Neural cell (in vitro differentiated cells): ENCODE data around the gene SRSF12. TPM values are rescaled to one million over a fixed set of nuclear protein-coding genes. Genes with fewer than 3 reads are reported as not detected.

ENCODE experiments used
- H2AFZ ChIP-seq: fragments of 200-600, 300-800 bp; sonication (generic), shearing (Covaris generic); 2 replicates; pipeline ENCODE4 v1.6.0; 2014; ENCODE audit warnings: low read depth, mild to moderate bottlenecking, antibody characterized with exemption, low read length, moderate library complexity
- H3F3A ChIP-seq: fragments of 200-600 bp; shearing (Covaris generic); 2 replicates; pipeline ENCODE4 v1.6.1; 2016; ENCODE audit warnings: mild to moderate bottlenecking, moderate library complexity, mixed read lengths, antibody characterized with exemption, low read length; ENCODE audit not compliant: insufficient read depth, poor library complexity, severe bottlenecking
- H3K27ac ChIP-seq: fragments of 200-600, 300-800 bp; sonication (generic), shearing (Covaris generic); 2 replicates; pipeline ENCODE4 v1.5.1; 2014; ENCODE audit warnings: mild to moderate bottlenecking, low read length, moderate library complexity
- H3K27me3 ChIP-seq: fragments of 300-800, 200-600 bp; sonication (generic), shearing (Covaris generic); 2 replicates; pipeline ENCODE4 v1.6.0; 2014; ENCODE audit warnings: mild to moderate bottlenecking, low read depth, low read length, moderate library complexity; ENCODE audit not compliant: insufficient read depth
- H3K36me3 ChIP-seq: fragments of 300-800, 200-600 bp; sonication (generic), shearing (Covaris generic); 2 replicates; pipeline ENCODE4 v1.5.1; 2014; ENCODE audit warnings: mild to moderate bottlenecking, antibody characterized with exemption, low read length, moderate library complexity; ENCODE audit not compliant: insufficient read depth
- H3K4me2 ChIP-seq: fragments of 300-800, 200-600 bp; sonication (generic), shearing (Covaris generic); 2 replicates; pipeline ENCODE4 v1.6.0; 2014; ENCODE audit warnings: mild to moderate bottlenecking, low read length
- H3K4me3 ChIP-seq: fragments of 300-800, 200-600 bp; sonication (generic), shearing (Covaris generic); 2 replicates; pipeline ENCODE4 v1.5.1; 2014; ENCODE audit warnings: mild to moderate bottlenecking, low read length, moderate library complexity
- H3K79me2 ChIP-seq: fragments of 200-600 bp; shearing (Covaris generic); replicated peaks from 2 replicates; pipeline ENCODE4 v1.6.0; 2014; ENCODE audit warnings: mild to moderate bottlenecking, low read length, moderate library complexity; ENCODE audit not compliant: insufficient read depth
- H3K9ac ChIP-seq: fragments of 300-800, 200-600 bp; sonication (generic), shearing (Covaris generic); 2 replicates; pipeline ENCODE4 v1.6.1; 2016; ENCODE audit warnings: mild to moderate bottlenecking, low read length, mixed read lengths
- H3K9me2 ChIP-seq: fragments of 200-600 bp; shearing (Covaris generic); 2 replicates; pipeline ENCODE4 v1.6.1; 2016; ENCODE audit warnings: mild to moderate bottlenecking, low read length, mixed read lengths; ENCODE audit not compliant: insufficient read depth
- H3K9me3 ChIP-seq: fragments of 200-600, 300-800 bp; sonication (generic), shearing (Covaris generic); 2 replicates; pipeline ENCODE4 v1.6.1; 2016; ENCODE audit warnings: mild to moderate bottlenecking, mixed run types, low read length, moderate library complexity, mixed read lengths
- H4K20me1 ChIP-seq: fragments of 200-600 bp; shearing (Covaris generic); 2 replicates; pipeline ENCODE4 v1.6.1; 2016; ENCODE audit warnings: mild to moderate bottlenecking, mixed run types; ENCODE audit not compliant: insufficient read depth
- CTCF ChIP-seq: fragments of 450-650 bp; IDR thresholded peaks from 2 replicates; pipeline ENCODE4 v1.5.1; 2014; ENCODE audit warnings: antibody characterized with exemption, mild to moderate bottlenecking, moderate library complexity; ENCODE audit not compliant: poor library complexity, severe bottlenecking
- EP300 ChIP-seq: fragments of 450-650 bp; conservative IDR thresholded peaks from 2 replicates; pipeline ENCODE4 v1.6.1; 2014; ENCODE audit warnings: antibody characterized with exemption, mild to moderate bottlenecking, moderate library complexity; ENCODE audit not compliant: poor library complexity, severe bottlenecking
- EZH2 ChIP-seq: fragments of 200-600, 300-800 bp; shearing (Covaris generic), sonication (generic); IDR thresholded peaks from 2 replicates; pipeline ENCODE4 v1.6.1; 2014; ENCODE audit warnings: antibody characterized with exemption, low read length, borderline replicate concordance, mild to moderate bottlenecking; ENCODE audit not compliant: insufficient read depth, poor library complexity, severe bottlenecking
- MXI1 ChIP-seq: fragments of 450-650 bp; conservative IDR thresholded peaks from 2 replicates; pipeline ENCODE4 v1.6.1; 2014; ENCODE audit warnings: antibody characterized with exemption, mild to moderate bottlenecking; ENCODE audit not compliant: poor library complexity, severe bottlenecking
- POLR2AphosphoS5 ChIP-seq: IDR thresholded peaks from 2 replicates; pipeline ENCODE4 v1.6.1; 2012
- RAD21 ChIP-seq: fragments of 450-650 bp; conservative IDR thresholded peaks from 2 replicates; pipeline ENCODE4 v1.6.1; 2014; ENCODE audit warnings: antibody characterized with exemption, mild to moderate bottlenecking, moderate library complexity
- REST ChIP-seq: IDR thresholded peaks from 2 replicates; pipeline ENCODE4 v1.6.1; 2012; ENCODE audit warnings: borderline replicate concordance
- SMC3 ChIP-seq: fragments of 450-650 bp; conservative IDR thresholded peaks from 2 replicates; pipeline ENCODE4 v1.6.1; 2014; ENCODE audit warnings: antibody characterized with exemption, mild to moderate bottlenecking, moderate library complexity; ENCODE audit not compliant: poor library complexity
- TAF1 ChIP-seq: IDR thresholded peaks from 2 replicates; pipeline ENCODE4 v1.6.1; 2012; ENCODE audit warnings: low read depth
- polyA plus RNA-seq: library from polyadenylated mRNA; depleted of rRNA; stranded (reverse); fragments of >200 nt; gene quantifications from 2 replicates; pipeline ENCODE4 v1.2.3, GENCODE V29; 2014
- small RNA-seq, 3 experiments: library from RNA; depleted of rRNA; stranded (forward); fragments of <200 nt; gene quantifications; one replicate each; pipeline ENCODE3, GENCODE V24; 2012

The SRSF12 gene
- polyA plus RNA-seq, 1 donor from 2014 or later = 44.0 TPM

GRCh38 chr6:89047473-89047872, 70.4 kb downstream of the SRSF12 start:
- H3K9me3 ChIP-seq = no peaks in the 10 kb centered on the region
- H4K20me1 ChIP-seq = no peaks in the 10 kb centered on the region
- no peak overlapping the region for H3K4me2 ChIP-seq
- H3K79me2 ChIP-seq = no peaks in the 10 kb centered on the region
- H3K27ac ChIP-seq = no peak overlapping the region
- no peak overlapping the region for H2AFZ ChIP-seq
- H3K27me3 ChIP-seq = no peaks in the 10 kb centered on the region
- H3K9me2 ChIP-seq = no peaks in the 10 kb centered on the region
- H3K36me3 ChIP-seq = no peaks in the 10 kb centered on the region
- H3K4me3 ChIP-seq = no peak overlapping the region
- no peak for TF ChIP-seq REST
- no peak for TF ChIP-seq TAF1
- no peak for TF ChIP-seq RAD21
- no peak for TF ChIP-seq CTCF
- no peak for TF ChIP-seq POLR2AphosphoS5
- no peak for TF ChIP-seq EP300
- TF ChIP-seq MXI1 = no peak
- no peak for TF ChIP-seq SMC3
- no peak for TF ChIP-seq EZH2
- no peaks in the 10 kb centered on the region for H3F3A ChIP-seq
- no peak overlapping the region for H3K9ac ChIP-seq

Small RNAs within 50 kb of the gene (small RNA-seq; reads per million reads assigned to genes)
- gene RN7SL336P (0 reads per million in 3 experiments), gene RNU2-61P (0.20 to 8.8 (median 0.94) reads per million in 3 experiments)

Other genes starting within 250 kb of the SRSF12 start
- gene RNGTT, start 154.5 kb downstream of the SRSF12 start, polyA plus RNA-seq = 25.7 and 28.3 TPM in 2 replicates
- gene PNRC1, start 37.3 kb downstream of the SRSF12 start, polyA plus RNA-seq = 17.9 and 22.2 TPM in 2 replicates
- 27.6 and 28.2 TPM in 2 replicates for gene PM20D2, start 28.0 kb upstream of the SRSF12 start, polyA plus RNA-seq
- gene GABRR1, start 99.3 kb upstream of the SRSF12 start, polyA plus RNA-seq = 0.36 TPM in 1 of 2 replicates, not detected in the other
- 0.16 and 0.31 TPM in 2 replicates for gene GABRR2, start 197.2 kb upstream of the SRSF12 start, polyA plus RNA-seq
- 44.9 and 47.2 TPM in 2 replicates for gene UBE2J1, start 234.7 kb upstream of the SRSF12 start, polyA plus RNA-seq